Fibroblast of skin of abdomen (primary cell): Measurements from ENCODE around the gene FGFBP2.

Experiments
- DNase-seq: peaks from one replicate; pipeline ENCODE4 v3.0.0-alpha.2; 2013

Gene FGFBP2

DNA sequence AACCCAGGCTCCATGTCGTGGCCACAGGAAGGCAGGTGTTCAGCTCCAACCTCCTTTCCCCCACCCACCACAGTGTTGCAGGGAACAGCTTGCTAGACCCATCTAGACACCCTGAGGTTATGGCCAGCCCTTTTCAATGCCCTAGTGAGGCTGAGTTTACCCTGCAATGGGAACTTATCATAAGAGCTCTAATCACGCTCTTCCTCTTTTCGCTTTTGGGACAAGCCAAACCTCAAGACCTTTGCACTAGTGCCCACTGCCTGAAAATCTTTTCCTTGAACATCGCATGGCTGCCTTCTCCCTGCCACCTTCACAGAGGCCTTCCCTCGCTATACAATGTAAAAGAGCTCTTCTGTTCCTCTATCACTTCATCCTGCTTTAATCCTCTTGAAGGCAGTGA is 2.4 kb upstream of the FGFBP2 start:
- DNase-seq, result no peak

DNA sequence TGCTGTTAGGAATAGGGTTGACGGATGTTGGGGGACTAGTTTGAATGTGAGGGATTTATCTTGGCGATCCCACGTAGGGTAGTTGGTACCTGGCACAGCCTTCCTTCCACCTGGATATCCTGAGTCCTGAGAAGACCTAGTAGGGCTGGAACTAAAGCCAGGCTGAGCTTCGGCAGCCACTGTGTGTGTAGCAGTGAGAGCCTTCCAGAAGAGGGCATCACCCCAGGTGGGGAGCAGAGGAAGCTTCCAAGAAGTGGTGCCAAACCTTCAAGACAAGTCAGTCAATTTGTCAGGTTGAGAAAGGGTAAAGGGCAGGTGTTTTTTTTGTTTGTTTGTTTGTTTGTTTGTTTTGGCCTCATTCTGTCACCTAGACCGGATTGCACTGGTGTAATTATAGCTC is 1.2 kb upstream of the FGFBP2 start:
- no peak for DNase-seq

DNA sequence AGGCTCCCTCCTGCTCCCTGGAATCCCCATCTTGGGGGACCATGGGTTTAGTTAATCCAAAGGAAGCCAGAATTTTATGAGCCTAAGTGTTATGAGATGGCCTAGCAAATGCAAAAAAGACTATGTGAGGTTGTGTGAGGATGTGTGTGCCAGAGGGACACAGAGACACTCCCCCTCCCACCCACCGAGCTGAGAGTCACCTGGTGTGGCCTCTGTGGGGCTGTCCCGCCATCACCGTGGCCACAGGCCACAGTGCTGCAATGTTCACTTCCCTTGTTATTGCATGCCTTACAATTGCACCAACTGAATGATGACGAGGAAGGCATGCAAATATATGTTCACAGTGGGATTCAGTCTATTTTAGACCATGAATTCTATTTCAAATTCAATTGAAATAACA is 601 bp upstream of the FGFBP2 start:
- DNase-seq, result no peak

DNA sequence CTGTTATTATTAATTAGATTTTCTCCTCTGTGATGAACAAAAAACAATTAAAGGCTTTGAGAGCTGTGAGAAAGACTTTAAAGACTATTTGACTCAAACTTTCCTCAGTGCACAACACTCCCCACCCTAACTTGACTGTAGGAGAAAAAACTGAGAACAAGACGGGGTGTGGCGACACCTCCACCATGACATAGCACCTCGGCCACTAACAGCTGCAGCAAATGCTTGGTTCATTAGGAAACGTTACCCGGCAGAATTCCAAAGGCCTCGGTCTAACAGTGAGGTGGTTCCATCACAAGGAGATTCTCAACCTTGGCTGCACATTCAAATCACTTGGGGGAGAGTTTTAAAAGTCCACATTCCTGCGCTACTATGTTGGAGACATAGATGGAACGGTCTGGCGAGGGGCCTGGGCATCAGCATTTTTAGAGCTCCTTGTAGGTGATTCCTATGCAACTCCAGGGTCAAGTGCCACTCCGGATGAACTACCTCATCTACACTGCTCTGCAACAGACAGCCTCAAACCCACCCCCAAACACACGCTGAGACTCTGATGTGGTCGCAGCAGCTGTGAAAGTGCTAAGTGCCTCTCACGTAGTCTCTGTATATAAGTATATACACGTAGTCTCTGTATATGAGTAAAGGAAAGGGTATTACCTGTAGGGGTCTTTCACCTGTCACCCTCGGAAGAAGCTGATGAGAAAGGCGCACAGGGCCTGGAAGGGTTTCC is 1.0 kb downstream of the FGFBP2 start:
- no peak for DNase-seq

DNA sequence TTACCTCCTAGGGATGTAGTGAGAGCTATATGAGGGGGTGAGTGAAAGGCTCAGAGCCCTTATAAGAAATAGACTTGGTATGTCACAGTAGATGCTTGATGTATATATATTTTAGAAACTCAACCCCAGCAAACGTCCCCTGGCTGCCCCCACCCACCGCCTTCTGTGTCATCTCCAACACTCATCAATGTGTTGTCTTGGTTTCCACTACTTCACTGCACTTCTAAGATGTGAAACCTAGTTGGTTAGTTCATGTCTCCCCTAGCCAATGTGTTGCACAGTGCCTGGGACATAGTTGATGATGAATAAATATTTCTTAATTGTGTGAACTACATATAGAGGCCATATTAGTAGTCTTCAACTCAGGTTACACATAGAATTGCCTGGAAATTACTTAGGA is 4.4 kb downstream of the FGFBP2 start:
- DNase-seq, result no peak

DNA sequence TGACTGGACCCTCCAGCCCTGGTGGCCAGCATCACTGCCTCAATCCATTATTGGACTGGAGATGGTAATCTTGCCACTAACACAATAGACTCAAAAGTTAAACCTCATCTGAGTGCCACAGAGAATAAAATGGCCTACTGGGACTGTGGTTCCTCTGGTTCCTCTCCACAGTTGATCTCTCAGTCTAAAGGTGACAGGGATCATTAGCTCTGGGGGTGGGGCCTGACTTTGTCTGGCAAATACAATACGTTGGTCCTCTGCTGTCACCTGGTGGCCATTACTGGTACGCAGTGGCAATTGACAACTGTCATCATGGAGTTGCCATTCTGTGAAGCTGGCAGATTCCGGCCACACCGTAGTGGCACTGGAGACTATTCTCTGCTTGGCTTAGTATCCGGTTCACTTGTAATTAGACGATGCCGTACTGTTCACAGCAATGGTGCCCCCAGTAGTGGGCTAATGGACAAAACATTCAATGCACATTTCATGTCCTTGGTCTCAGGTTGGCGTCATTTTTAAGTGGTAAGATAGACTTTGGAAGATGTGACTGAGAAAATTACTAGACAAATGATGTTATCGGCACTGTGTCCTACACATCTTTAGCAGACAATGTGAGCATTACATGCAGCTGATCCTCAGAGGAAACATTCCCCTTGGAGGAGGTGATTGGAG is 6.7 kb downstream of the FGFBP2 start:
- DNase-seq, result peak; percentile 53

DNA sequence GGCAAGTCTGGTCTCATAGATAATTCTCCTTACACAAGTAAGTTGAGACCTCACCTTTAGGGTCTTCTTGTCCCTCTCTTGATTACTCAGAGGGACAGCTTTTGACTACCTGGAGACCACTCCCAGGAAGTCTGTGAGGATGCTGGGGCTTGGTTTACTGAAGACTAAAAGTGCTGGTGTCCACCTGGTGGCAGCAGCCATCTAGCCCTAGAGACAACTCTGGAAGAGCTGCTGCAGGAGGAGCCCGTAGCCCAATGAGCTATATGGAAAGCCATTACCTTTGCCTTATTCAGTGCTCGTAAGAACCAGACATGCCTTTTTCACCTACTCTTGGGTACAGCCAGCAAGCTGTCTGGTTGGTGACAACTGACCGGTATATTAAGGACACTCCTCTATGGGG is 7.3 kb downstream of the FGFBP2 start:
- DNase-seq, result peak; percentile 11

DNA sequence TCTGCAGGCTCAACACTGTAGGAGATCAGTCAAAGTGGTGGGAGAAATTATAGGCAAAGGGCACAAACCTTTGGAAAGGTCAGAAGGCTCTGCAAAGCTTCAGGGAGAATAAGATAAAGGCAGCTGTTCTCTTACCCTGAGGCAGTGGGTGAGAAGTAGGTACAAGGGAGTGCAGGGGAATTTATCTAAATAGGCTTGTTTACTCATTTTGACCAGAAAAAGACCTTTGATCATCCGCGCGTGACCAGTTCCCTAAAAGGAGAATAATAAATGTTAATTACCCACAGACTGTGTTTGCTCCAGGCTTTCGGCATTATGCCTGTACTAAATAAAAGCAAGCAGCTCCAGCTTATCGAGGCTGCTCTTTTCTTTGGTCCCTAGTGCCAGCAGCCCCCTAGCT is 9.3 kb downstream of the FGFBP2 start:
- DNase-seq, result no peak

DNA sequence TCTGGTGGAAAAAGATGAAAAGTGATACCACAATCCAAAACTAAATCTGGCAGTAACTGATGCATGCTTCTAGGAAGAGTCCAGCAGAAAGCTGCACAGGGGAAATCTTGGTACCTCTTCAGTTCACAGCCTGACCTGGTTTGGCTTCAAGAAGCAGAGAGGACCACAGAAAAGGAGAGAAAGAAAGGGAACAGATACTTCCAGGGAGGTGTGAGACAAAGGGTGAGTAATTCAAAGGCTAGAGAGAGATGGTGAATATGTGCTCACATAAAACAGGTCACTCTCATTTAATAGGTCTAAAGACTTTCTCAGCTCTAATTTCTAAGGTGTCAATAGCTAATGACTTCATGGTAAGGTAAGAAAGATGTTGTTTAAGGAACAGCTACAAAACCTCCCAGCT is 11.2 kb downstream of the FGFBP2 start:
- DNase-seq, result no peak

DNA sequence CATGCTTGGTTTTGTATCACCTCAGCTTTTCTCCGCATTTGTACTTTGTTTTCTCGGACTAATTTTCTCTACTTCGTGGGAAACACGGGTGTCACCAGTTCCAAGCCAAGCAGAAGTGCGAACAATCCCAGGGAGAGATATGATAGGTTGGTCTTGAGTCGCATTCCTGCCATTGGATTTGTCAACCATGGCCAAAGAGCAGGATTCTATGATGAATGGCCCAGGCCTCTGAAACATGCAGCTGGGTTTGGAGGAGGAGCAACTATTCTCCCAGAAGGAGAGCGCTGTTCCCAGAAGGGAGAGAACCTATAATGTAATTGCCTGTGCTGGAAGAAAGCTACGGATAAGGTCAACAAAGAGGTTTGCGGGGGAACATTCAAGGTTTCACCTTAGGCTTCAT is 14.1 kb downstream of the FGFBP2 start:
- DNase-seq, result no peak

DNA sequence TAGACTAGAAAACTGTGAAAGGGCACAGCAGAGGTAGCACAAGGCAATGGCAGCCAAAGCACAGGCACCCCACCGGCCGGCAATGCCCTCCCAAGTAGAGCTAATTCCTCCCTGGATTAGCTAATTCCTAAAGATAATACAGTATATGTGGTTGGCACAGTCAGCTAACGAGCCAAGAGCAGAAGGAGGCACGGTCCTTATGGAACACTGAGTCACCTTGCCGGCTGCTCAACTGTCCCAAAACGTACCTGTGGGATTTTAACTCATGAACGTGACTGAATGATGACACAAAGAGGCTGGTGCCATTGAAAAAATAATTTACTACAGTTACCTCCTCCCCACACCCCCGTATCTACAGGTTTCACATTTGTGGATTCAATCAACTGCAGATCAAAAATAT is 15.3 kb downstream of the FGFBP2 start:
- DNase-seq, result no peak

DNA sequence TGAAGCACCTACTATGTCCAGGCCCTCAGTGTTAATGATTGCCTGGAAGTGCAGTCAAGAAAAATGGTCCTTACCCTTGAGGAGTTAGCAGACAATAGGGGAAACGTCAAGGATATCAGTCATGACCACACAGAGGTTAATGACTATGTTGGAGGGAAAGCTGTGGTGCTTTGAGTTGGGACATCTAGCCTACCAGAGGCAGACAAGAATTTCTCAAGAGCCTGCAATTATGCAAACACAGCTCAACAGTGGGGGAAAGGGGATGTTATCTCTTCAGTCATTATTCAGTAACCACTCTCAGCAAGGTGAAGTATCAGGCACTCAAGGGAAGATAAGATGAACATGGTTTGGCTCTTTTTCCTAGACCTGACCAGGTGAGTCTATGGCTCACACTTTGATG is 17.5 kb downstream of the FGFBP2 start:
- no peak for DNase-seq

DNA sequence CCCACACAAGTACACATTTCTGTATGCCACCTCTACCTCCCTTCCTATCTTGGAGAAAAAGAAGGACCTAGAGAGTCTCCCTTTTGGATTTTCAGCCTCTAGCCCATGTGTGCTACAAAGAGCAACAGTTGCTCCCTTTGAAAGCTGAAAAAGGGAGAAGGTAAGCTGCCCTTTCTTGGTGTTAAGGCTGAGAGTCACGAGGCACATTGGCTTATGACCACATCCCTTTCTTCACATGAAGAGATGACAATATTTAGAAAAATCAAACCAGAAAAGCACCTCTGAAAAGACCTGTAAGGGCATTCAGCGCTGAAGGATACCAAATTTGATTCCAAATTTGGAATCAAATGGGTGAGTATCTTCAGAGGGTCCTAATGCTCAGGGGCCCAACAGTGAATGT is 18.1 kb downstream of the FGFBP2 start:
- no peak for DNase-seq

DNA sequence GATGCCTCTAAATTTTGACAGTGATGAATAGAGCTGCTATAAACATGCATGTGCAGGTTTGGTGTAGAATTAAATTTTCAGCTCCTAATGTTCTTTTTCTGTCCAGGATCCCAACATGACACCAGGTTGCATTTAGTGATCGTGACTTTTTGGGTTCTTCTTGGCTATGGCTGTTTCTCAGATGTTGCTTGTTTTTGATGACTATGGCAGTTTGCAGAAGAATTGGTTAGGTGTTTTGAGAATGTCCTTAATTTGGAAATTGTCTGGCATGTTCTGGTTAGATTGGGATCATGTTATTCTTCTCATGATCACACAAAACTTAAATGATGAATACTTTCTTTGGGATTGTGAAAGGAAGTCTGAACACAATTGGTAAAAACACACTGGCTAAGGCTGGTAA is 20.7 kb downstream of the FGFBP2 start:
- DNase-seq, result no peak

DNA sequence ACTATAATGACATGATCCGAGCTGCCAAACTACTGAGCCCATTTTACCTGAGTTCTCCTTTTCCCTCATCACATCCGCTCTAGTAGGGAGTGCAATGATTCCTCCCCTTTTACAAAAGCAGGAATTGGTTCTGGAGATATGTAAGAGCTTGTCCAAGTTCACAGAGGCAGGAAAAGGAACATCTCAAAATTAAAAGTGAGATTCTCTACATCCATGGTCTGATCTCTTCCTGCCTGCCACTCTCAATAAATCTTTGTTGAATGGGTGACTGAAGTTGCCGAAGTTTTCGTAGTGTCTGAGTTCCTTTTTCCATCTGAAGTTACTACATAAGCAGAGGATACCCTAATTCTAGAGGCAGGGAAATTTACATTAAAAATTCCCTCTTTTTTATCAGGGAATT is 24.3 kb downstream of the FGFBP2 start, which contains the start of gene FGFBP1:
Gene FGFBP1, minus strand, starts transcription at position 101 of the 400 bp plus-strand sequence. CDS start 2,108 bp downstream, outside the sequence.
- no peak for DNase-seq

DNA sequence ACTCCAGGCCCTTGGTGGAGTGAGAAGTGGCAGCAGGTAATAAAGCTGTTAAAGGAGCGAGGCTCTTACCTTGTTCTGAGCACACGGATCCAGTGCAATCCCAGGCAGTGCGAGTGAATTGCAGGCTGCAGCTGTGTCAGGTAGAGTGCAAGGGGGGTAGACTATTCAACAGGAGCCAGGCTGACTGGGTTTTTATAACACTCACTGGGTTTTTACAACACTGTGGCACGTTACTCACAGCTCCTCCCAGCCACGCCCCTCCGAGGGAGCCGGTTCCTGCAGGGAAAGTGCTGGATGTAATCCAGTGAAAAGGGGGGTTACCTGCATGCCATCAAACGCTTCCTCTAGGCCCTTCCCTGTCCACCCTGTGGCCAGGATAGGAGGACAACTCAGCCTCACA is 24.8 kb downstream of the FGFBP2 start:
- no peak for DNase-seq

DNA sequence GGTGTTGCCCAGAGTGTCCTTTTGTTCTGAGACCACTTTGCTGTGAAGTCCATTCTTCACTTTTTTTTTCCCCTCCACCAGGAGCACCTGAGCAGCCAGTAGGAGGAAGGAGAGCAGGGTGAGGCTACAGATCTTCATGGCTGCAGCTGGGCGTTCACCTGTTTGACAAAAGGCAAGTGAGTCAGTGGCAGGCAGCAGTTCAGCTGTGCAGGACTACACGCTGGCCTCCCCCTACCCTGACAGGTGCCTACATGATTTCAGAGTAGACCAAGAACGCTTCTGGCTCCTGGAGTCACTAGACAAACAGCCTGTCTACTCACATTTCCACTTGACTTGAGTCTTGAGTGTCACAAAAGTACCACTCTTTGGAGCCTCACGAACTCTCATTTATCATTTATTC is 26.5 kb downstream of the FGFBP2 start:
- DNase-seq, result no peak

DNA sequence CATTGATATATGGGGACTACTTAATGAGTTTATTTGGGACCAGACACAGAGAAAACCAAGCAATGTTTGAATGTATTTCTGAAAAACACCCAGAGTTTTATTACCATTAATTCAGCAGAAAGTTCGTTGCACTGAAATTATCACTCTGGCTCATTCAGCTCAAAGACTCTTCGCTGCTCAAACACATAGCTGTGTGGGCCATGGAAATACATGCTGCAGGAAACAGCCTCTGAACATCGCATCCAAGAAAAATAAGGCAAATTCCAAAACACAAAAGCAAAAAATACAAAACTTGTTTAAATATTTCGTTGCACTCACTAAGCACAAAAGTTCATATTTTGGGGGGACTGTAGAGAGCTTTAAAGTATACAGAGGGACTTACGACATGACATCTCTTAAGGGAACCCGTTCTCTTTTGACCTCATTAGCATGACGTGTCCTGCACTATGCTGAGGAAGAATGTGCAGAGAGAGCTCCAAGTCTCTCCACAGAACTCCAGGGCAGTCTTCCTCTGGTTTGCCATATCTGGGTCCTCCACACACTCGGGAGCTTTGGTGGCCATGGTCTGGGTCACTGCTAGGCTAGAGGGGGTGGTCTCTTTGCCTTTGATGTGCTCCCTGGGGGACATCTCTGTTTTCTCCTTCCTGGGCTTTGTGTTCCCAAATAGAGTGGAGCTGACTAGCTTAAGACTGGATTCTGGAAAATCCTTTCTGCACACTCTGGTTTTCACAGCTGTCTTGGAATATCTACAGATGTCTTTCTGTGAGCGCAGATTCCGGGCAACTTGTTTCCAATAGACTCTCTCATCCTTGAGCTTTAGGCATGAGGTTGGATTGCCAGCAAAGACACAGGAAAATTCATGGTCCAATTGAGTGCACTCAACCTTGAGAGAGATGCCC is 27.2 kb downstream of the FGFBP2 start:
- no peak for DNase-seq

DNA sequence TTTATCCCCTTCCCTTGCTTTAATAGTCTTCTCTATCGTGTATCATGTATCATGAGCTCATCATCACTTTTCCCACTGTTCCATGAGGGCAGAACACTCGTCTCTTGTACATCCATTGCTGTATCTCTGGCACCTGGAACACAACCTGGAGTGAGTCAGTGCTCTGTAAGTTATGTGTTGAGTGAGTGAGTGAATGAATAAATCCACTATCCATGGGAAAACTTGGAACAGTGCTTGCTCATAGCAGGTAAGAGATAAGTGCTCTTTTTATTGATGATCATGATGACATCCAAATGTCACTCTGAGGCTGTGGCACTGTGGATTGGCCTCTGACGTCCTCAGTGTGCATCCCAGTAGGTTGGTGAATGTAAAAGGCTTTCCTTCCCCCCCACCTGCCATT is 28.7 kb downstream of the FGFBP2 start:
- DNase-seq, result no peak

DNA sequence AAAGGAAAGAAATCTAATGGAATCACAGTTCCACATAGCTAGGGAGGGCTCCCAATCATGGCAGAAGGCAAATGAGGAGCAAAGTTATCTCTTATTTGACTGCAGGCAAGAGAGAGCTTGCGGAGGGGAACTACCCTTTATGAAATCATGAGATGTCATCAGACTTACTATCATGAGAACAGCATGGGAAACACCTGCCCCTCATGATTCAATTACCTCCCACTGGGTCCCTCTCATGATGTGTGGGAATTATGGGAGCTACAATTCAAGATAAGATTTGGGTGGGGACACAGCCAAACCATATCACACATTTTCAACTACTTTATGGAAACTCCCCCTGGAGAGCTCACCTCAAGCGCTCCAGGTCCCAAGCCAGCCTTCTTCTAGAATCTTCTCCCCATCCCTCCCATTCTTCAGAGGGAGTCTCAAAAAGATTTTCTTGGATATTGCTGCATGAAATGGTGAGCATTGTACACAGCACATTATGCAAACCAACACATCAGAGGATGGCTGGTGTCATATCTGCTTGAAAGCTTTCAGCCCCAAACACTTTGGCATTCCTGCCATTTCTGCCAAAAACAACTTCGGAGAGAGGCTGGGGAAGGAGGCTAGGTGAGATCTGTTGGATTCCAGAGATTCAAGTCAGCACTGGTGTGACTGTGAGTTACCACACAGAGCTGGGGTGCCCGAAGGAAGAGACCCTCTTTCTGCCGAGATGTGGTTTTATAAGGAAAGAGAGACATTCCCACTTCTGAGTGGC is 31.3 kb downstream of the FGFBP2 start:
- no peak for DNase-seq

DNA sequence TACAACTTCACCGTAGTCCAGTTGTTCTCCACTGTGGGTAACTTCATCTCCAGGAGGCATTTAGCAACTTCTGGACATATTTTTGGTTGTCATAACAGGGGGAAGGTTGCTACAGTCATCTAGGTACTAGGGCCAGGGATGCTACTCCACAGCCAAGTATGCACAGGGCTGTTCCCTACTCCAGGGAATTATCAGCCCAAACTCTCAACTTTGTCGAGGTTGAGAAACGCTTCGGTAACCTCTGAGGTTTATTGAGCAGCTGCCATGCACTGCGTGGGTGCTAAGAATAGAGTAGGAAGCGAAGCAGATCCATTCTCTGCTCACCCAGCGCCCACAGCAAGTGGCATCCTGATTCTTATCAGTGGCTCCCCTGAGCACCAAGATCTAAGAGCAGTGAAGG is 32.7 kb downstream of the FGFBP2 start:
- no peak for DNase-seq

DNA sequence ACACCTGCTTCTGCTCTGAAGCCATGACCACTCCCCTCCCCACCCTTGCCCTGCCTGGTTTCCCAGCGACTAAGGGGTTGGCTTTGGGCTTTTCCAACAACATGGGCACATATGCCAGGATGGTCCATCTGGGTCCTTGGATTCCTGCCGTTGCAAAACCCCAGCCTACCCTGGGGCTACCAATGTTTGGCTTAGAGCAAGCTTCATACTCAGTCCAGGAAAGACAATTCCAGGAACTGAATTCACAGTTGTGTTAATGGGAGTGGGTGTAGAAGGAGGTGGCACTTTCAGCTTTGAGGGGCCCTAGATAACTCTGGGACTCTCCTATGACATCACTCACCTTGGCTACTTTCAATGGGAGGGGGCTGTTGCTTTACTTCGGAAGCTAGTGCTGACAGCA is 33.4 kb downstream of the FGFBP2 start:
- DNase-seq, result no peak

DNA sequence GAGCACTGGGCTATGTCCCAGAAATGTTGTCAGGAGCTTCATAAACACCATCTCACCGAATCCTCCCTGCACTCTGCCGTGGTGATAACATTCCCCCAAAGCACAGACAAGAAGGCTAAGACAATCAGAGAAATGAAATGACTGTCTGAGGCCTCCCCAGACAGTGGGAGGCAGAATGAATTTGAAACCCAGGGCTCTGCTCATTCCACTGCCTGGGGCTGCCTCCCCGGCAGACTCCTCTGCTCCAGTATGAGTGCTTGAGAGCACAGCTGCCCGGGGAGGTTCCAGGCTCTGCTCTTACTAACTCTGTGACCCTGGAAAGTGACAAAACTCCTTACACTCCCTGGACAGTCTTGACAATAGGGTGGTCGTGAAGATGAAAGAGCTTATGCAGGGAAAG is 34.1 kb downstream of the FGFBP2 start:
- DNase-seq, result no peak
